ENCODE results near the gene VMA21.

Gene VMA21

GRCh38 chrX:151419782-151420181 is 22.8 kb downstream of the VMA21 start:
- no peak overlapping the region for H3K4me3 Mint-ChIP-seq

GRCh38 chrX:151424505-151424904 is 27.5 kb downstream of the VMA21 start:
- no peak for DNase-seq
- no peak overlapping the region for H3K4me3 Mint-ChIP-seq
- H3K27ac Mint-ChIP-seq, result no peak overlapping the region
- no peaks in the 10 kb centered on the region for H3K4me1 Mint-ChIP-seq
- TF ChIP-seq CTCF (IDR thresholded peaks at IDR 0.05), result no peak
- H3K27me3 Mint-ChIP-seq (ENCODE audit: low read depth, poor library complexity), result no peaks in the 10 kb centered on the region
- H3K9me3 Mint-ChIP-seq, result peaks cover 11% of the 10 kb centered on the region
- H3K36me3 Mint-ChIP-seq (ENCODE audit: low read depth), result no peaks in the 10 kb centered on the region

More at GRCh38 chrX:151419782-151420181, 22.8 kb downstream of the VMA21 start:
- Mint-ChIP-seq H3K9me3 (peaks cover 33% of the 10 kb centered on the region), H3K27me3 (ENCODE audit: low read depth, poor library complexity) (no peaks in the 10 kb centered on the region), H3K4me1 (no peaks in the 10 kb centered on the region), H3K27ac (no peak overlapping the region), H3K36me3 (ENCODE audit: low read depth) (no peaks in the 10 kb centered on the region)
- no peak for DNase-seq
- no peak for TF ChIP-seq CTCF (IDR thresholded peaks at IDR 0.05)

GRCh38 chrX:151448509-151448908 is 51.5 kb downstream of the VMA21 start:
- peaks cover 6% of the 10 kb centered on the region for H3K27me3 Mint-ChIP-seq (ENCODE audit: low read depth, poor library complexity)
- H3K4me1 Mint-ChIP-seq, result no peaks in the 10 kb centered on the region
- H3K36me3 Mint-ChIP-seq (ENCODE audit: low read depth), result no peaks in the 10 kb centered on the region
- H3K27ac Mint-ChIP-seq, result no peak overlapping the region
- no peak for DNase-seq
- H3K4me3 Mint-ChIP-seq, result no peak overlapping the region
- peaks cover 40% of the 10 kb centered on the region for H3K9me3 Mint-ChIP-seq
- no peak for TF ChIP-seq CTCF (IDR thresholded peaks at IDR 0.05)

GRCh38 chrX:151458824-151459223 is 61.8 kb downstream of the VMA21 start:
- Mint-ChIP-seq H3K36me3 (ENCODE audit: low read depth) (no peaks in the 10 kb centered on the region), H3K9me3 (peaks cover 48% of the 10 kb centered on the region), H3K27ac (no peak overlapping the region), H3K27me3 (ENCODE audit: low read depth, poor library complexity) (no peaks in the 10 kb centered on the region), H3K4me3 (no peak overlapping the region), H3K4me1 (no peaks in the 10 kb centered on the region)
- TF ChIP-seq CTCF (IDR thresholded peaks at IDR 0.05), result no peak
- no peak for DNase-seq

All from nephron progenitor cell (in vitro differentiated cells).